Calu3 (cell line): ENCODE results near the gene SLC6A17. TPM values are rescaled to one million over a fixed set of nuclear protein-coding genes. Genes with fewer than 3 reads are reported as not detected.

ENCODE experiments used
- BruUV-seq: library from RNA; stranded (reverse); fragments of 400-500 nt; replicated peaks from 2 replicates; lab custom pipeline; 2021; lab: Mats Ljungman, UMichigan
- CTCF ChIA-PET: fragments of 300-600 bp; sonication (Branson Sonifier 250); formaldehyde crosslinking; loops from one replicate; lab custom pipeline; 2022; ENCODE audit warnings: antibody characterized with exemption; lab: Charles Lee
- DNase-seq: peaks from one replicate; pipeline ENCODE4 v3.0.0; 2022
- H3K27ac Mint-ChIP-seq: one replicate; pipeline ENCODE4 v1.8.0; 2022; ENCODE audit warnings: mixed read lengths; ENCODE audit not compliant: unreplicated experiment
- H3K27me3 Mint-ChIP-seq: one replicate; pipeline ENCODE4 v1.8.0; 2022; ENCODE audit warnings: mixed read lengths; ENCODE audit not compliant: unreplicated experiment
- H3K36me3 Mint-ChIP-seq: one replicate; pipeline ENCODE4 v1.8.0; 2022; ENCODE audit warnings: mild to moderate bottlenecking, moderate library complexity, mixed read lengths; ENCODE audit not compliant: insufficient read depth, unreplicated experiment
- H3K4me1 Mint-ChIP-seq: one replicate; pipeline ENCODE4 v1.8.0; 2022; ENCODE audit warnings: mild to moderate bottlenecking, low read depth, mixed read lengths; ENCODE audit not compliant: unreplicated experiment
- H3K4me3 Mint-ChIP-seq: one replicate; pipeline ENCODE4 v1.8.0; 2022; ENCODE audit warnings: mild to moderate bottlenecking, low read depth, moderate library complexity, mixed read lengths; ENCODE audit not compliant: unreplicated experiment
- H3K9me3 Mint-ChIP-seq: one replicate; pipeline ENCODE4 v1.8.0; 2022; ENCODE audit warnings: low read depth, mixed read lengths; ENCODE audit not compliant: unreplicated experiment
- intact Hi-C: fragments of 100-400 bp; cut with micrococcal nuclease; formaldehyde crosslinking; loops from one replicate; pipeline ENCODE4 v1.10.0; 2022; ENCODE audit not compliant: unreplicated experiment
- total RNA-seq: library from RNA; stranded (reverse); gene quantifications from 2 replicates; pipeline ENCODE4 v1.2.3, GENCODE V29; 2022
- TF ChIP-seq, protein P1 (sequence below): fragments of 200-600 bp; IDR thresholded peaks from one replicate; pipeline ENCODE4 v1.8.0; 2022; ENCODE audit warnings: antibody characterized with exemption; ENCODE audit not compliant: unreplicated experiment

SLC6A17 gene
- total RNA-seq, 1 experiment from 2014 or later = 0.24 TPM

DNA sequence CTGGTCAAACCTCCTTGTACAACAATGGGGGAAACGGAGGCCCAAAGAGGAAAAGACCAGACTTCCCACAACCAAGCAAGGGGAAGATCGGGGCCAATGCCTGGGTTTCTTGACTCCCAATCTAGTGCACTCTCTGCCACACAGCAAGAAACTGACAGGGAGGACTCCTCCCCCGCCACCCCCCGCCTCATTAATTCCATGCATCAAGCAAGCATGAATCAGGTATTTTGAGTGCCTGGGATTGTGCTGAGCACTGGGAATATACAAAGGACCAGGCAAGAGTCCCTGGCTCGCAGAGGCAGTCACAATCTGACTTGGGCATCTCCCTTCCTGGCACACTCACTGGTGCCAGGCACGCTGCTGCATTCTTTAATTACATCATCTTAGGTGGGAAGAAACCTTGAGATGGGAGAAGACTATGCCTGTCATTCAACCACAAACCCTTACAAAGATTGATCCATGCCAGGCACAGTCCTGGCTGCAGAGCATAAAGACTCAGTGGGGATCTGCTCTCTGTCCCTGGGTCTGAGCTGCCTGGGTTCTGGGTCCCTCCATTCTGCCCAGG, 55.4 kb downstream of the SLC6A17 start:
- peaks cover 11% of the 10 kb centered on the region for H3K36me3 Mint-ChIP-seq
- no peak overlapping the region for H3K4me3 Mint-ChIP-seq
- no peak for DNase-seq
- H3K27ac Mint-ChIP-seq = no peak overlapping the region
- peaks cover 10% of the 10 kb centered on the region for H3K4me1 Mint-ChIP-seq
- intact Hi-C loops = loop anchor here (5.0 kb wide), 1 partner anchor 412 kb away; no protein-coding TSS in a partner anchor
- CTCF ChIA-PET = interaction anchor here (5.5 kb wide), 1 partner anchor 107 kb away, joined by 93 read pairs; no protein-coding TSS in a partner anchor
- H3K27me3 Mint-ChIP-seq = no peaks in the 10 kb centered on the region
- BruUV-seq = no TSS peak
- TF ChIP-seq, protein P1, sequence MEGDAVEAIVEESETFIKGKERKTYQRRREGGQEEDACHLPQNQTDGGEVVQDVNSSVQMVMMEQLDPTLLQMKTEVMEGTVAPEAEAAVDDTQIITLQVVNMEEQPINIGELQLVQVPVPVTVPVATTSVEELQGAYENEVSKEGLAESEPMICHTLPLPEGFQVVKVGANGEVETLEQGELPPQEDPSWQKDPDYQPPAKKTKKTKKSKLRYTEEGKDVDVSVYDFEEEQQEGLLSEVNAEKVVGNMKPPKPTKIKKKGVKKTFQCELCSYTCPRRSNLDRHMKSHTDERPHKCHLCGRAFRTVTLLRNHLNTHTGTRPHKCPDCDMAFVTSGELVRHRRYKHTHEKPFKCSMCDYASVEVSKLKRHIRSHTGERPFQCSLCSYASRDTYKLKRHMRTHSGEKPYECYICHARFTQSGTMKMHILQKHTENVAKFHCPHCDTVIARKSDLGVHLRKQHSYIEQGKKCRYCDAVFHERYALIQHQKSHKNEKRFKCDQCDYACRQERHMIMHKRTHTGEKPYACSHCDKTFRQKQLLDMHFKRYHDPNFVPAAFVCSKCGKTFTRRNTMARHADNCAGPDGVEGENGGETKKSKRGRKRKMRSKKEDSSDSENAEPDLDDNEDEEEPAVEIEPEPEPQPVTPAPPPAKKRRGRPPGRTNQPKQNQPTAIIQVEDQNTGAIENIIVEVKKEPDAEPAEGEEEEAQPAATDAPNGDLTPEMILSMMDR = no peak
- H3K9me3 Mint-ChIP-seq = no peaks in the 10 kb centered on the region

DNA sequence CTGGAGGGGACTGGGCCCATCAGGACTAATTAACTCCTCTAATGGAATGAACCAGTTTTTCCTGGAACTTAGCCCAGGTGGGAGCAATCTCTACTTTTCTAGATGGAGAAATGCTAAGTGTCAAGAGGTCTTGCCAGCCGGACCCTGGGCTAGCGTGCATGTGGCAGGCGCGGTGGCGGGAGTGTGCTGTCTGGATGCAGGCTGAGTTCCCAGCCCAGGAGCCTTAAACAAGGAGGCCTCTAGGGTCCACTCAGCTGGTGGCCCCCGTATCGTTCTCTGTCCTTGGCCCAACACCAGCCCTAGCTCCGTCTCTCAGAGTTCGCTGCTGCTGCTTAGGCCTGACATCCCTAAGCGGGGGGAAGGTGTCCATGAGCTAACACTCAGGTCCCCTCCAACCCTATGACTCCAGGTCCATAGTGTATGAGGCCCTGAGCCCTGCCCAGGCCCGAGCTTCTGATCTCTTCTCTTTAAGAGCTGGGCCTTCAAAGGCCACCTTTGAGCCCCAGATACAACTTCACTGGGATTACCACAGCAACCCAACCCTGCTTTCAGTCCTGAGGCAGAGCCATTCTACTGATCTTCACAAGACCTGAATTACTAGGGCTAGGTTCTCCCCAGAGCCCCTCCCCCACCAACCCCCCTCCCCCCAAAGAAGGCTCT, 56.1 kb downstream of the SLC6A17 start:
- no TSS peak for BruUV-seq
- peaks cover 10% of the 10 kb centered on the region for H3K4me1 Mint-ChIP-seq
- CTCF ChIA-PET = interaction anchor here (1.8 to 5.5 kb wide), 3 partner anchors 29 to 112 kb away, joined by 7 to 93 read pairs (median 11); no protein-coding TSS in a partner anchor
- H3K4me3 Mint-ChIP-seq = no peak overlapping the region
- no peaks in the 10 kb centered on the region for H3K27me3 Mint-ChIP-seq
- no peak for DNase-seq
- TF ChIP-seq, protein P1 = no peak
- peaks cover 18% of the 10 kb centered on the region for H3K36me3 Mint-ChIP-seq
- intact Hi-C loops = loop anchor here (5.0 kb wide), 1 partner anchor 411 kb away; no protein-coding TSS in a partner anchor
- H3K9me3 Mint-ChIP-seq = no peaks in the 10 kb centered on the region
- no peak overlapping the region for H3K27ac Mint-ChIP-seq

DNA sequence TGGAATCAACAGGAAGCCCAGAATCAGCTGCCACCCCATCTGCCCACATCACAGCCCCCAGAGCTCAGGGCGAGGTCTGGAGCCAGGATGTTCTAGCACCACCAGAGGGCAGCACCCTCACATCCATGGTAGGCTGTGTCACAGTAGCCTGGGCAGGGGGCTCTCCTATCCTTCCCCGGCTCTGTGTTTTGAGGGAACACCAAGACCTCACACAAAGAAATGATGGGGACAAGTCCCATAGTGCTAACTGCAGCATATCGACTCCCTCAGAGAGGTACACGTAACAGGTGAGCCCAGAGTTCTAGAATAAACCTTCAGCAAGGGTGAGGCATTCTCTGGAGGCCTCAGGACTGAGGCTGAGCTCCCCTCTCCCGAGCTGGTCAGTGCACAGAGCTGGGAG, 57.5 kb downstream of the SLC6A17 start:
- intact Hi-C loops = loop anchor here (1.0 to 5.0 kb wide), 2 partner anchors 104 to 409 kb away; no protein-coding TSS in a partner anchor
- no peak overlapping the region for H3K27ac Mint-ChIP-seq
- CTCF ChIA-PET = interaction anchor here (0.8 to 5.5 kb wide), 9 partner anchors 11 to 288 kb away, joined by 4 to 93 read pairs (median 11); partner anchors contain the start of gene RBM15
- TF ChIP-seq, protein P1 = peak; percentile 83
- BruUV-seq = no TSS peak
- DNase-seq = peak; percentile 76
- peaks cover 18% of the 10 kb centered on the region for H3K4me1 Mint-ChIP-seq
- H3K9me3 Mint-ChIP-seq = no peaks in the 10 kb centered on the region
- no peak overlapping the region for H3K4me3 Mint-ChIP-seq
- H3K27me3 Mint-ChIP-seq = no peaks in the 10 kb centered on the region
- H3K36me3 Mint-ChIP-seq = peaks cover 30% of the 10 kb centered on the region

DNA sequence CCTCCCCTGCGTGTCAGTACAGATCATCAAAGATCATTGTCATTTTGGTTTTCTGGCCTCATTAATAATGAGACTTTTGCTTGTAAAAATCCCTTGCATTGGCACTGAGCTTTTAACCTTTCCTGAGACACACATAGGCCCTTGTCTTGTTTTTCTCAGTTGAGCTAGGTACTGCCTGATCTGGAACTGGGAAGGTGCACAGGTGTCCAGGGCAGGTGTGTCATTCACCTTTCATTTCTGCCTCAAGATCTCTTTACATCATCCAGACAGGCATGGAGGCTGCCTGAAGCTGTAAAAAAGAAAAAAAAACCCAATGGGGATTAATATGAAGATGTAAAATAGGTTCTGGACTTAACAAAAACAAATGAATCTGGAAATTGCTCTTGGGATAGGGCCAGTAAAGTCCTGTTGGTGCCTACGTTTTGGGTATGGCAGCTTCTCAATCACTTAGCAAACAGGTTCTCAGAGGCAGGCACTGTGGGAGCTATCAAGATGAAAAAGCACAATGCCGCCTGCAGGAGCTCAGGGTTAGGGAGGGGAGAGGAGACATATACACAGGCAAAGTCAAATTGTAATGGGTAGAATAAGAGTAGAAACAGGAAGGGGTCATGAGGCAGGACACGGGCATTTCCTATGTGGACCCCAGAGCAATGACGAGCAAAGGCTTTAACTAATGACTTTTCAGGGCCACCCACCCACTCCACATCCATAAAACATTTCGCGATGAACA, 58.8 kb downstream of the SLC6A17 start:
- Mint-ChIP-seq H3K9me3 (no peaks in the 10 kb centered on the region), H3K27ac (peak overlapping the region; percentile 70), H3K27me3 (no peaks in the 10 kb centered on the region), H3K4me1 (peaks cover 28% of the 10 kb centered on the region), H3K36me3 (peaks cover 30% of the 10 kb centered on the region), H3K4me3 (peak overlapping the region; percentile 92)
- no peak for DNase-seq
- intact Hi-C loops = loop anchor here (5.0 kb wide), 1 partner anchor 408 kb away; no protein-coding TSS in a partner anchor
- TF ChIP-seq, protein P1 = no peak
- BruUV-seq = TSS peak; percentile 51
- CTCF ChIA-PET = interaction anchor here (0.6 to 5.5 kb wide), 4 partner anchors 104 to 287 kb away, joined by 3 to 93 read pairs (median 20); no protein-coding TSS in a partner anchor
